IMR-90 (cell line): ENCODE results near the gene ABHD17A. TPM values are rescaled to one million over a fixed set of nuclear protein-coding genes. Genes with fewer than 3 reads are reported as not detected.

ENCODE experiments used
- ATAC-seq: fragments of 200-7000 bp; cut with Tn5 transposase; 2 replicates; pipeline ENCODE4 v1.9.1; 2020; ENCODE audit warnings: low read depth, mild to moderate bottlenecking, moderate library complexity
- BruUV-seq: library from RNA; stranded (reverse); fragments of 400-500 nt; replicated peaks from 2 replicates; lab custom pipeline; 2021; lab: Mats Ljungman, UMichigan
- CTCF ChIA-PET: fragments of 300-600 bp; formaldehyde crosslinking; extraction: SDS; loops from one replicate; lab custom pipeline; 2021; ENCODE audit warnings: antibody characterized with exemption; lab: Yijun Ruan, JAX
- POLR2A ChIA-PET: fragments of 300-600 bp; sonication (Branson Sonifier 250); formaldehyde crosslinking; loops from one replicate; lab custom pipeline; 2022; ENCODE audit warnings: antibody characterized with exemption; ENCODE audit not compliant: unreplicated experiment; lab: Charles Lee
- DNase-seq: peaks from one replicate; pipeline ENCODE4 v3.0.0; 2013
- H2AFZ ChIP-seq: replicated peaks from 2 replicates; pipeline ENCODE3; 2013; ENCODE audit warnings: low read length, mild to moderate bottlenecking; ENCODE audit not compliant: poor library complexity
- H2AK5ac ChIP-seq: 2 replicates; pipeline ENCODE4 v1.6.1; 2013; ENCODE audit warnings: low read depth, low read length, inconsistent platforms
- H2AK9ac ChIP-seq: replicated peaks from 2 replicates; pipeline ENCODE3; 2013; ENCODE audit warnings: mild to moderate bottlenecking, low read depth, low read length, moderate library complexity; ENCODE audit not compliant: poor library complexity
- H2BK120ac ChIP-seq: 2 replicates; pipeline ENCODE4 v1.6.1; 2013; ENCODE audit warnings: low read depth, low read length, inconsistent platforms
- H2BK15ac ChIP-seq: 3 replicates; pipeline ENCODE4 v1.6.1; 2013; ENCODE audit warnings: low read depth, low read length, inconsistent platforms
- H2BK20ac ChIP-seq: 2 replicates; pipeline ENCODE4 v1.6.1; 2013; ENCODE audit warnings: low read depth, mild to moderate bottlenecking, inconsistent platforms, low read length, moderate library complexity
- H2BK5ac ChIP-seq: 2 replicates; pipeline ENCODE4 v1.6.1; 2013; ENCODE audit warnings: mild to moderate bottlenecking, low read depth, low read length, inconsistent platforms; ENCODE audit not compliant: poor library complexity, severe bottlenecking
- H3K14ac ChIP-seq: replicated peaks from 2 replicates; pipeline ENCODE4 v1.6.1; 2013; ENCODE audit warnings: low read depth, low read length, inconsistent platforms
- H3K18ac ChIP-seq: 2 replicates; pipeline ENCODE4 v1.6.1; 2013; ENCODE audit warnings: low read depth, low read length, control low read depth
- H3K23ac ChIP-seq: 2 replicates; pipeline ENCODE4 v1.6.1; 2013; ENCODE audit warnings: low read depth, low read length, inconsistent platforms
- H3K27ac ChIP-seq: 2 replicates; pipeline ENCODE4 v1.5.1; 2013; ENCODE audit warnings: mild to moderate bottlenecking, control low read depth, low read length; ENCODE audit not compliant: insufficient read depth
- H3K27me3 ChIP-seq: 2 replicates; pipeline ENCODE4 v1.6.1; 2013; ENCODE audit warnings: low read length; ENCODE audit not compliant: control insufficient read depth, insufficient read depth
- H3K36me3 ChIP-seq: 2 replicates; pipeline ENCODE4 v1.6.1; 2013; ENCODE audit warnings: low read length, mixed read lengths; ENCODE audit not compliant: control insufficient read depth, insufficient read depth
- H3K4ac ChIP-seq: 2 replicates; pipeline ENCODE4 v1.6.1; 2013; ENCODE audit warnings: low read depth, low read length, inconsistent platforms
- H3K4me1 ChIP-seq: 2 replicates; pipeline ENCODE4 v1.6.1; 2013; ENCODE audit warnings: low read length, mixed read lengths; ENCODE audit not compliant: control insufficient read depth, insufficient read depth
- H3K4me2 ChIP-seq: 2 replicates; pipeline ENCODE4 v1.6.1; 2013; ENCODE audit warnings: low read depth, mild to moderate bottlenecking, control low read depth, low read length, moderate library complexity
- H3K4me3 ChIP-seq: 2 replicates; pipeline ENCODE4 v1.5.1; 2013; ENCODE audit warnings: low read depth, mild to moderate bottlenecking, control low read depth, low read length, moderate library complexity; ENCODE audit not compliant: insufficient read depth
- H3K56ac ChIP-seq: 2 replicates; pipeline ENCODE4 v1.6.1; 2013; ENCODE audit warnings: low read length, inconsistent platforms; ENCODE audit not compliant: insufficient read depth; ENCODE audit errors: extremely low read depth
- H3K79me1 ChIP-seq, 2 experiments: 2 replicates each; pipeline ENCODE4 v1.6.1; 2013; ENCODE audit warnings: low read length in 2 of 2, inconsistent platforms in 1 of 2, low read depth in 1 of 2
- H3K9ac ChIP-seq: 2 replicates; pipeline ENCODE4 v1.6.1; 2013; ENCODE audit warnings: low read depth, low read length, control low read depth
- H3K9me1 ChIP-seq: 2 replicates; pipeline ENCODE4 v1.6.1; 2013; ENCODE audit warnings: low read length, inconsistent platforms; ENCODE audit not compliant: insufficient read depth
- H3K9me3 ChIP-seq: 2 replicates; pipeline ENCODE4 v1.6.1; 2013; ENCODE audit warnings: low read length; ENCODE audit not compliant: control insufficient read depth, insufficient read depth
- H4K20me1 ChIP-seq: 2 replicates; pipeline ENCODE4 v1.6.1; 2013; ENCODE audit warnings: low read length, inconsistent platforms; ENCODE audit not compliant: insufficient read depth
- H4K5ac ChIP-seq: 2 replicates; pipeline ENCODE4 v1.6.1; 2013; ENCODE audit warnings: mild to moderate bottlenecking, low read depth, low read length, control low read depth
- H4K8ac ChIP-seq, 2 experiments: 2 replicates each; pipeline ENCODE4 v1.6.1; 2013; ENCODE audit warnings: low read depth in 2 of 2, low read length in 2 of 2, control low read depth in 1 of 2, inconsistent platforms in 1 of 2
- H4K91ac ChIP-seq: 2 replicates; pipeline ENCODE4 v1.6.1; 2013; ENCODE audit warnings: low read depth, low read length, inconsistent platforms; ENCODE audit not compliant: insufficient read depth
- RCOR1 ChIP-seq: IDR thresholded peaks from 2 replicates; pipeline ENCODE4 v1.6.1; 2012; ENCODE audit warnings: mild to moderate bottlenecking, low read length, improper control_type of control experiment; ENCODE audit not compliant: insufficient replicate concordance
- WGBS, 2 experiments: methylation state at CpG; one replicate each; pipeline versions ENCODE4 v1.1.5 to v1.1.7; 2013; ENCODE audit warnings: missing lambda C conversion rate in 2 of 2; ENCODE audit not compliant: insufficient read length in 1 of 2; ENCODE audit errors: extremely low coverage in 2 of 2; 5-methylcytosine and 5-hydroxymethylcytosine counted together
- dilution Hi-C: fragments of 300-500 bp; cut with HindIII; formaldehyde crosslinking; loops from one replicate; pipeline ENCODE4 v1.14.3; 2018; ENCODE audit warnings: low sequenced_read_pairs; ENCODE audit not compliant: unreplicated experiment
- in situ Hi-C: fragments of 300-500 bp; cut with MboI; formaldehyde crosslinking; loops from 3 replicates; pipeline ENCODE4 v1.14.3; 2019; ENCODE audit warnings: low sequenced_read_pairs, inconsistent platforms, mixed read lengths
- intact Hi-C: fragments of 100-400 bp; cut with micrococcal nuclease; formaldehyde crosslinking; loops from 2 replicates; pipeline ENCODE4 v1.10.0; 2022
- polyA plus RNA-seq, 3 experiments: library from polyadenylated mRNA; depleted of rRNA; stranded (reverse); fragments of >200 nt; gene quantifications; 2 replicates each; pipeline ENCODE4 v1.2.3, GENCODE V29; 2012; ENCODE audit warnings: low replicate concordance in 1 of 3
- total RNA-seq: library from RNA; depleted of rRNA; stranded (reverse); fragments of >200 nt; gene quantifications from 2 replicates; pipeline ENCODE4 v1.2.3, GENCODE V29; 2012
- TF ChIP-seq, protein P1 (sequence below): conservative IDR thresholded peaks from 2 replicates; pipeline ENCODE4 v1.5.1; 2012; ENCODE audit warnings: mild to moderate bottlenecking, low read depth, low read length, improper control_type of control experiment

ABHD17A gene
- total and polyA plus RNA-seq, 2 of the 4 experiments (the other 2 are of a cell fraction): 37.8 to 76.2 TPM

DNA sequence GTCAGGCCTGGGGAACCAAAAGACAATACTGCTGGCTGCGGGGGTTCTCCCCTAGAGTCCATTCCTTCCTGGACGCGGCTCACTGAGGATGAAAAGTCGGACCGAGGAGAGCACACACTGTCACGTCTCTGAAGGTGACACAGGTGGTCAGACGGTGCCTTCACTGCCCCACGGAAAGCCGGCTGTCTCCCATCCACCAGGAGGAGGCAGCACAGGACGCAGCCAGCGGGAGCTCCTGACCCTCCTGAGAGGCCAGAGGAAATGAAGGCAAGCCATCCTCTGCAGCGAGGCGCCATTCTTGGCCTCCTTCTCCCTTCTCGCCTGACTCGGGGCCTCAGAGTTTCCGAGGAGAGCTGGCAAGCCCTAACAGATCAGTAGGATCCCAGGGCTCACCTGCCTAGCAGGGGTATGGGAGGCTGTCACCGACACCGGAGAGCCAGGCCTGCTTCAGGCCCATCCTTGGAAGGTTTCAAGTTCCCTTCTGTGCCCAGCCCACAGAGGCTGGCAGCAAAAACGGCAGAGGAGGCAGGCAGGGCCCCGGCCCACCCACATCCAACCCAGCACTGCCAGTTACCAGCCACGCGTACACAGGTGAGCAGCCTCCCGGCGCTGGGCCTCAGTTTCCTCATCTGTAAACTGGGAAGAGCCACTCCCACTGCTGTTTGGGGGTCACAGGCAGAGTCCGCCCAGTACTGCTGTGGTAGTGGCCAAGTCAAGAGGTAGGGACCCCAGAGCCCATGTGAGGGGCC lies 41.5 kb downstream of the ABHD17A start:
- dilution Hi-C loops: no loop called here
- Histone ChIP-seq H3K4me2 (no peak overlapping the region), H3K4me1 (peaks cover 10% of the 10 kb centered on the region), H2BK5ac (no peak overlapping the region), H3K9me3 (no peaks in the 10 kb centered on the region), H3K9me1 (no peaks in the 10 kb centered on the region), H4K91ac (no peak overlapping the region), H3K27ac (no peak overlapping the region), H4K20me1 (peaks cover 92% of the 10 kb centered on the region), H3K18ac (no peak overlapping the region), H3K14ac (no peak overlapping the region), H3K4ac (no peak overlapping the region), H4K5ac (no peak overlapping the region), H2AK5ac (no peak overlapping the region), H2BK120ac (no peak overlapping the region), H3K36me3 (peaks cover 6% of the 10 kb centered on the region), H3K27me3 (no peaks in the 10 kb centered on the region), H2BK15ac (no peak overlapping the region), H3K4me3 (no peak overlapping the region), H3K56ac (no peak overlapping the region), H3K9ac (no peak overlapping the region), H2AK9ac (no peak overlapping the region), H3K79me1 (peaks cover 0 to 74% of the 10 kb centered on the region in 2 experiments; a peak in 2 of 4 replicates), H3K23ac (no peak overlapping the region), H4K8ac (no peak overlapping the region), H2AFZ (peak overlapping the region; percentile 33), H2BK20ac (no peak overlapping the region)
- intact Hi-C loops: no loop called here
- 86% methylated on average over 14 of the region's 25 CpGs; no CpG with 5 or more reads in 1 of the 2 experiments for WGBS, 2 experiments
- ATAC-seq (no peak), DNase-seq (no peak)
- in situ Hi-C loops: no loop called here
- BruUV-seq: no TSS peak
- TF ChIP-seq RCOR1: no peak
- TF ChIP-seq, protein P1, sequence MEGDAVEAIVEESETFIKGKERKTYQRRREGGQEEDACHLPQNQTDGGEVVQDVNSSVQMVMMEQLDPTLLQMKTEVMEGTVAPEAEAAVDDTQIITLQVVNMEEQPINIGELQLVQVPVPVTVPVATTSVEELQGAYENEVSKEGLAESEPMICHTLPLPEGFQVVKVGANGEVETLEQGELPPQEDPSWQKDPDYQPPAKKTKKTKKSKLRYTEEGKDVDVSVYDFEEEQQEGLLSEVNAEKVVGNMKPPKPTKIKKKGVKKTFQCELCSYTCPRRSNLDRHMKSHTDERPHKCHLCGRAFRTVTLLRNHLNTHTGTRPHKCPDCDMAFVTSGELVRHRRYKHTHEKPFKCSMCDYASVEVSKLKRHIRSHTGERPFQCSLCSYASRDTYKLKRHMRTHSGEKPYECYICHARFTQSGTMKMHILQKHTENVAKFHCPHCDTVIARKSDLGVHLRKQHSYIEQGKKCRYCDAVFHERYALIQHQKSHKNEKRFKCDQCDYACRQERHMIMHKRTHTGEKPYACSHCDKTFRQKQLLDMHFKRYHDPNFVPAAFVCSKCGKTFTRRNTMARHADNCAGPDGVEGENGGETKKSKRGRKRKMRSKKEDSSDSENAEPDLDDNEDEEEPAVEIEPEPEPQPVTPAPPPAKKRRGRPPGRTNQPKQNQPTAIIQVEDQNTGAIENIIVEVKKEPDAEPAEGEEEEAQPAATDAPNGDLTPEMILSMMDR: peak; percentile 15; the same call in 1 of the 2 replicates
- CTCF ChIA-PET: no interaction called here
- POLR2A ChIA-PET: no interaction called here
